ENCODE measurements around the gene DDX10.

- TF ChIP-seq CTCF (IDR thresholded peaks at IDR 0.05; ENCODE audit: low read depth, low read length, poor library complexity, severe bottlenecking) = no peak
- TF ChIP-seq EZH2phosphoT487 (IDR thresholded peaks at IDR 0.05; ENCODE audit: borderline replicate concordance, low read length) = no peak
Measured at GRCh38 chr11:108965306-108966001, 300.6 kb downstream of the DDX10 start.

Measured in DOHH2 (cell line).